H1 (cell line): ENCODE data around the gene MEI1. TPM values are rescaled to one million over a fixed set of nuclear protein-coding genes. Genes with fewer than 3 reads are reported as not detected.
"Not testable (repeated sequence)": the region's sequence is repeated elsewhere in the genome, so short reads cannot be mapped to it uniquely, and the experiment has no call there.

ENCODE experiments used
- CTCF ChIA-PET: fragments of 300-600 bp; sonication (Branson Sonifier 250); formaldehyde crosslinking; loops from one replicate; lab custom pipeline; 2021; ENCODE audit not compliant: partially characterized antibody; lab: Charles Lee
- POLR2A ChIA-PET: fragments of 300-600 bp; sonication (Branson Sonifier 250); formaldehyde crosslinking; loops from one replicate; lab custom pipeline; 2021; ENCODE audit warnings: inconsistent platforms; ENCODE audit not compliant: partially characterized antibody; lab: Charles Lee
- DNase-seq, 2 experiments: peaks; one replicate each; pipeline versions ENCODE4 v3.0.0 to v3.0.0-alpha.2; 2010 to 2022; ENCODE audit warnings: low spot score in 2 of 2, low read depth in 1 of 2, mixed read lengths in 1 of 2
- FAIRE-seq: peaks from 2 replicates; lab custom pipeline; 2011; peaks lifted over from hg19 to GRCh38; lab: Jason Lieb, UNC
- H2AFZ ChIP-seq: 2 replicates; pipeline ENCODE4 v1.8.1; 2012; ENCODE audit warnings: low read length, inconsistent platforms
- H2AK5ac ChIP-seq: 2 replicates; pipeline ENCODE4 v1.6.1; 2013; ENCODE audit warnings: low read depth, low read length
- H2BK120ac ChIP-seq: replicated peaks from 2 replicates; pipeline ENCODE3; 2013; ENCODE audit warnings: low read depth, low read length, inconsistent platforms
- H2BK12ac ChIP-seq: 2 replicates; pipeline ENCODE4 v1.6.1; 2013; ENCODE audit warnings: low read depth, low read length
- H2BK15ac ChIP-seq: 2 replicates; pipeline ENCODE4 v1.6.1; 2013; ENCODE audit warnings: low read length
- H2BK20ac ChIP-seq: 2 replicates; pipeline ENCODE4 v1.6.1; 2013; ENCODE audit warnings: low read length
- H2BK5ac ChIP-seq: 2 replicates; pipeline ENCODE4 v1.6.1; 2013; ENCODE audit warnings: low read depth, low read length
- H3K14ac ChIP-seq: 2 replicates; pipeline ENCODE4 v1.6.1; 2013; ENCODE audit warnings: inconsistent platforms; ENCODE audit not compliant: insufficient read length
- H3K18ac ChIP-seq: 2 replicates; pipeline ENCODE4 v1.6.1; 2013; ENCODE audit warnings: low read length; ENCODE audit errors: extremely low read depth
- H3K23ac ChIP-seq: 2 replicates; pipeline ENCODE4 v1.6.1; 2013; ENCODE audit warnings: inconsistent platforms; ENCODE audit not compliant: insufficient read length
- H3K23me2 ChIP-seq: 2 replicates; pipeline ENCODE4 v1.6.1; 2013; ENCODE audit warnings: low read depth, low read length
- H3K27ac ChIP-seq: 2 replicates; pipeline ENCODE4 v1.6.1; 2011; ENCODE audit warnings: low read depth, low read length, inconsistent platforms
- H3K27me3 ChIP-seq, 4 experiments: replicated peaks in 1 of 4; 1 replicate in 1 of 4; 2 replicates in 3 of 4; pipeline versions ENCODE4 v1.6.1 to v1.8.1; 2011 to 2013; ENCODE audit warnings: low read length in 3 of 4, mild to moderate bottlenecking in 3 of 4, inconsistent platforms in 2 of 4, mixed read lengths in 2 of 4, moderate library complexity in 1 of 4; ENCODE audit not compliant: control insufficient read depth in 3 of 4, insufficient read depth in 3 of 4; ENCODE audit errors: extremely low read depth in 1 of 4
- H3K36me3 ChIP-seq, 4 experiments: 2 replicates each; pipeline versions ENCODE4 v1.6.1 to v1.8.1; 2011 to 2013; ENCODE audit warnings: mild to moderate bottlenecking in 4 of 4, low read length in 3 of 4, moderate library complexity in 2 of 4, control low read depth in 1 of 4, inconsistent platforms in 1 of 4; ENCODE audit not compliant: insufficient read depth in 4 of 4, control insufficient read depth in 2 of 4
- H3K4ac ChIP-seq: replicated peaks from 2 replicates; pipeline ENCODE3; 2013; ENCODE audit warnings: low read length, low read depth, mixed read lengths, inconsistent platforms; ENCODE audit not compliant: insufficient read length
- H3K4me1 ChIP-seq, 4 experiments: replicated peaks in 1 of 4; 1 replicate in 1 of 4; 2 replicates in 3 of 4; pipeline versions ENCODE4 v1.6.1 to v1.8.1; 2011 to 2013; ENCODE audit warnings: low read length in 3 of 4, inconsistent platforms in 2 of 4, mixed read lengths in 1 of 4; ENCODE audit not compliant: insufficient read depth in 4 of 4, control insufficient read depth in 3 of 4
- H3K4me2 ChIP-seq, 2 experiments: 2 replicates each; pipeline versions ENCODE4 v1.6.1 to v1.8.1; 2011 to 2013; ENCODE audit warnings: low read depth in 2 of 2, low read length in 2 of 2, control low read depth in 1 of 2, inconsistent platforms in 1 of 2, mild to moderate bottlenecking in 1 of 2; ENCODE audit not compliant: insufficient read depth in 1 of 2
- H3K4me3 ChIP-seq, 4 experiments: fragments of 200-600, 300-600 bp in 1 of 4; sonication (generic), shearing (Covaris generic), sonication (Bioruptor Twin) in 1 of 4; 2 replicates each; pipeline versions ENCODE4 v1.5.1 to v1.8.1; 2011 to 2016; ENCODE audit warnings: low read length in 4 of 4, low read depth in 3 of 4, control low read depth in 2 of 4, inconsistent platforms in 2 of 4, mild to moderate bottlenecking in 2 of 4, mixed read lengths in 1 of 4, moderate library complexity in 1 of 4; ENCODE audit not compliant: insufficient read depth in 2 of 4; ENCODE audit errors: extremely low read depth in 1 of 4
- H3K56ac ChIP-seq: replicated peaks from 2 replicates; pipeline ENCODE3; 2013; ENCODE audit warnings: low read depth, mild to moderate bottlenecking, mixed read lengths, low read length, inconsistent platforms; ENCODE audit not compliant: insufficient read length
- H3K79me1 ChIP-seq: 2 replicates; pipeline ENCODE4 v1.6.1; 2013; ENCODE audit warnings: low read depth, low read length, control low read depth
- H3K79me2 ChIP-seq, 2 experiments: 2 replicates each; pipeline versions ENCODE4 v1.6.1 to v1.8.1; 2012 to 2013; ENCODE audit warnings: low read length in 2 of 2, mild to moderate bottlenecking in 2 of 2, inconsistent platforms in 1 of 2; ENCODE audit not compliant: insufficient read depth in 2 of 2, control insufficient read depth in 1 of 2
- H3K9ac ChIP-seq, 4 experiments: replicated peaks in 1 of 4; 1 replicate in 1 of 4; 2 replicates in 3 of 4; pipeline versions ENCODE4 v1.6.1 to v1.8.1; 2011 to 2013; ENCODE audit warnings: low read depth in 3 of 4, low read length in 3 of 4, control low read depth in 2 of 4, mild to moderate bottlenecking in 2 of 4, moderate library complexity in 2 of 4, inconsistent platforms in 1 of 4; ENCODE audit errors: extremely low read depth in 1 of 4
- H3K9me3 ChIP-seq, 2 experiments: 2 replicates each; pipeline versions ENCODE4 v1.6.1 to v1.8.1; 2012 to 2013; ENCODE audit warnings: mild to moderate bottlenecking in 2 of 2, moderate library complexity in 2 of 2, control low read depth in 1 of 2, inconsistent platforms in 1 of 2, low read depth in 1 of 2, low read length in 1 of 2, mixed read lengths in 1 of 2; ENCODE audit not compliant: insufficient read depth in 2 of 2
- H4K20me1 ChIP-seq, 2 experiments: replicated peaks in 1 of 2; 2 replicates each; pipeline versions ENCODE3 to v1.8.1; 2011 to 2013; ENCODE audit warnings: inconsistent platforms in 2 of 2, low read length in 2 of 2, mild to moderate bottlenecking in 1 of 2; ENCODE audit not compliant: insufficient read depth in 2 of 2, control insufficient read depth in 1 of 2
- H4K5ac ChIP-seq: 2 replicates; pipeline ENCODE4 v1.6.1; 2013; ENCODE audit warnings: low read length, low read depth, mixed read lengths, inconsistent platforms; ENCODE audit not compliant: insufficient read length
- H4K8ac ChIP-seq: 2 replicates; pipeline ENCODE4 v1.8.0; 2013; ENCODE audit warnings: mild to moderate bottlenecking, moderate library complexity, low read length, inconsistent platforms; ENCODE audit not compliant: insufficient read depth; ENCODE audit errors: extremely low read depth
- H4K91ac ChIP-seq: replicated peaks from 2 replicates; pipeline ENCODE3; 2013; ENCODE audit warnings: low read length, mixed read lengths, inconsistent platforms; ENCODE audit not compliant: insufficient read length
- WGBS, 2 experiments: shearing (Covaris generic) in 1 of 2; methylation state at CpG; one replicate each; pipeline versions ENCODE4 v1.1.6 to v1.1.7; 2013 to 2015; ENCODE audit warnings: low lambda C conversion rate in 2 of 2, mixed read lengths in 2 of 2, inconsistent platforms in 1 of 2, low coverage in 1 of 2, missing lambda C conversion rate in 1 of 2; ENCODE audit not compliant: insufficient replicate concordance in 2 of 2, insufficient coverage in 1 of 2, insufficient read length in 1 of 2; ENCODE audit errors: extremely low coverage in 1 of 2, missing lambda C conversion rate in 1 of 2; 5-methylcytosine and 5-hydroxymethylcytosine counted together
- polyA plus RNA-seq, 7 experiments: library from polyadenylated mRNA; depleted of rRNA in 3 of 7; stranded (reverse) in 5 of 7; unstranded in 2 of 7; fragments of >200 nt in 5 of 7; fragments of 200-250 nt in 2 of 7; gene quantifications; 1 replicate in 5 of 7; 2 replicates in 1 of 7; 4 replicates in 1 of 7; pipeline versions ENCODE4 v1.2.1 to v1.2.3, GENCODE V29; 2011 to 2013; ENCODE audit warnings: missing spikeins in 2 of 7, mixed read lengths in 2 of 7
- total RNA-seq: library from RNA; stranded (reverse); fragmentation: NEBNext Ultra II Directional; extraction: Animal tissue kit (Norgen Biotek cat#: 25700); gene quantifications from 2 replicates; pipeline ENCODE4 v1.2.1, GENCODE V29; 2021

MEI1 gene
- total and polyA plus RNA-seq, 2 of the 8 experiments (the other 6 are each of a cell fraction or from before 2014, with no cell fraction given), result 0.27 to 0.54 TPM

DNA sequence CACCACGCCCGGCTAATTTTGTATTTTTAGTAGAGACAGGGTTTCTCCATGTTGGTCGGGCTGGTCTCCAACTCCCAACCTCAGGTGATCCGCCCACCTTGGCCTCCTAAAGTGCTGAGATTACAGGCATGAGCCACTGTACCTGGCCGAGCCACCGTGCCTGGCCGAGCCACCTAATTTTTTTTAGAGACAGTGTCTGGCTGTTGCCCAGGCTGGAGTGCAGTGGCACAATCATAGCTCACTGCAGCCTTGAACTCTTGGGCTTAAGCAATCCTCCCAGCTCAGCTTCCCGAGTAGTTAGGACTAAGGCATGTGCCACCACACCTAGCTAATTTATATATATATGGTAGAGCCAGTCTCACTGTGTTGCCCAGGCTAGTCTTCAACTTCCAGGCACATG lies 136.2 kb downstream of the MEI1 start:
- not testable (repeated sequence) for H4K91ac ChIP-seq, H3K23ac ChIP-seq, H2BK12ac ChIP-seq, H3K4me1 ChIP-seq, H3K56ac ChIP-seq, H3K4me3 ChIP-seq, H3K23me2 ChIP-seq, H2AK5ac ChIP-seq, FAIRE-seq, H3K27me3 ChIP-seq, DNase-seq, H2AFZ ChIP-seq, H3K14ac ChIP-seq, H3K27ac ChIP-seq, H3K18ac ChIP-seq, H2BK15ac ChIP-seq, H3K4ac ChIP-seq, H3K9ac ChIP-seq, H3K4me2 ChIP-seq, H4K5ac ChIP-seq, H2BK120ac ChIP-seq, H2BK20ac ChIP-seq, H4K8ac ChIP-seq, H2BK5ac ChIP-seq, H3K9me3 ChIP-seq
- H4K20me1 ChIP-seq, result peaks cover 3 to 14% of the 10 kb centered on the region in 2 experiments
- H3K36me3 ChIP-seq, result peaks cover 5 to 34% (median 22%) of the 10 kb centered on the region in 4 experiments
- ChIA-PET CTCF (interaction anchor here (0.7 to 6.0 kb wide), 4 partner anchors 11 to 1328 kb away, joined by 3 to 27 read pairs (median 13); no protein-coding TSS in a partner anchor), POLR2A (interaction anchor here (8.5 kb wide), 1 partner anchor 8 kb away, joined by 85 read pairs; no protein-coding TSS in a partner anchor)
- peaks cover 12% of the 10 kb centered on the region; the same call in 1 of the 2 replicates for H3K79me1 ChIP-seq
- peaks cover 40 to 66% of the 10 kb centered on the region in 2 experiments for H3K79me2 ChIP-seq
- WGBS, 2 experiments, result 95% methylated on average over 6 of the region's 8 CpGs; no CpG with 5 or more reads in 1 of the 2 experiments
